Measurements from ENCODE around the gene KCNK7. TPM values are rescaled to one million over a fixed set of nuclear protein-coding genes. Genes with fewer than 3 reads are reported as not detected.
A peak's percentile ranks its signal among the peaks of the same experiment; 100 is the strongest.

KCNK7 gene
- total RNA-seq = not detected

GRCh38 chr11:65595543-65596281 is at the start of gene KCNK7:
Gene KCNK7, minus strand, starts transcription at chr11:65595800. Its CDS starts 28 bp downstream, at chr11:65595772.
- intact Hi-C loops (cut with DNase I) = no loop called here
- no peak for DNase-seq (ENCODE audit: low spot score in 2 of 2)
- no peaks in the 10 kb centered on the region for H3K9me3 ChIP-seq
- H3K4me3 ChIP-seq = no peak within 1 kb of the TSS
- H3K36me3 ChIP-seq = peaks cover 49 to 58% of the 10 kb centered on the region in 2 donors
- peak within 1 kb of the TSS in 1 of 2 donors; percentile 14 for H3K27ac ChIP-seq
- H3K4me1 ChIP-seq = no peaks in the 10 kb centered on the region
- H3K27me3 ChIP-seq = no peaks in the 10 kb centered on the region
- TF ChIP-seq, protein P1, sequence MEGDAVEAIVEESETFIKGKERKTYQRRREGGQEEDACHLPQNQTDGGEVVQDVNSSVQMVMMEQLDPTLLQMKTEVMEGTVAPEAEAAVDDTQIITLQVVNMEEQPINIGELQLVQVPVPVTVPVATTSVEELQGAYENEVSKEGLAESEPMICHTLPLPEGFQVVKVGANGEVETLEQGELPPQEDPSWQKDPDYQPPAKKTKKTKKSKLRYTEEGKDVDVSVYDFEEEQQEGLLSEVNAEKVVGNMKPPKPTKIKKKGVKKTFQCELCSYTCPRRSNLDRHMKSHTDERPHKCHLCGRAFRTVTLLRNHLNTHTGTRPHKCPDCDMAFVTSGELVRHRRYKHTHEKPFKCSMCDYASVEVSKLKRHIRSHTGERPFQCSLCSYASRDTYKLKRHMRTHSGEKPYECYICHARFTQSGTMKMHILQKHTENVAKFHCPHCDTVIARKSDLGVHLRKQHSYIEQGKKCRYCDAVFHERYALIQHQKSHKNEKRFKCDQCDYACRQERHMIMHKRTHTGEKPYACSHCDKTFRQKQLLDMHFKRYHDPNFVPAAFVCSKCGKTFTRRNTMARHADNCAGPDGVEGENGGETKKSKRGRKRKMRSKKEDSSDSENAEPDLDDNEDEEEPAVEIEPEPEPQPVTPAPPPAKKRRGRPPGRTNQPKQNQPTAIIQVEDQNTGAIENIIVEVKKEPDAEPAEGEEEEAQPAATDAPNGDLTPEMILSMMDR (IDR thresholded peaks at IDR 0.05) = no peak

- intact Hi-C loops (cut with DNase I) = no loop called here
- no peak for DNase-seq (ENCODE audit: low spot score in 2 of 2)
- Histone ChIP-seq H3K27me3 (no peaks in the 10 kb centered on the region), H3K36me3 (peaks cover 8 to 33% of the 10 kb centered on the region in 2 donors), H3K4me1 (no peaks in the 10 kb centered on the region), H3K4me3 (no peak overlapping the region), H3K9me3 (no peaks in the 10 kb centered on the region), H3K27ac (no peak overlapping the region)
- TF ChIP-seq, protein P1 (IDR thresholded peaks at IDR 0.05) = no peak
Observed at GRCh38 chr11:65644837-65645236, 49.2 kb upstream of the KCNK7 start.

GRCh38 chr11:65643971-65644370 is 48.4 kb upstream of the KCNK7 start:
- no peak overlapping the region for H3K27ac ChIP-seq
- peaks cover under 1 to 24% of the 10 kb centered on the region in 2 donors for H3K36me3 ChIP-seq
- H3K4me3 ChIP-seq = no peak overlapping the region
- H3K9me3 ChIP-seq = no peaks in the 10 kb centered on the region
- intact Hi-C loops (cut with DNase I) = no loop called here
- DNase-seq (ENCODE audit: low spot score in 2 of 2) = no peak
- H3K4me1 ChIP-seq = peaks cover 0 to 2% of the 10 kb centered on the region in 2 donors
- TF ChIP-seq, protein P1 (IDR thresholded peaks at IDR 0.05) = no peak
- H3K27me3 ChIP-seq = no peaks in the 10 kb centered on the region

GRCh38 chr11:65642014-65642671 is 46.5 kb upstream of the KCNK7 start:
- Histone ChIP-seq H3K36me3 (peaks cover 0 to 23% of the 10 kb centered on the region in 2 donors), H3K27me3 (no peaks in the 10 kb centered on the region), H3K27ac (peak overlapping the region in 1 of 2 donors; percentile 12), H3K9me3 (no peaks in the 10 kb centered on the region), H3K4me1 (peaks cover 2 to 8% of the 10 kb centered on the region in 2 donors), H3K4me3 (no peak overlapping the region)
- intact Hi-C loops (cut with DNase I) = no loop called here
- DNase-seq (ENCODE audit: low spot score in 2 of 2) = no peak
- TF ChIP-seq, protein P1 (IDR thresholded peaks at IDR 0.05) = no peak

DNA sequence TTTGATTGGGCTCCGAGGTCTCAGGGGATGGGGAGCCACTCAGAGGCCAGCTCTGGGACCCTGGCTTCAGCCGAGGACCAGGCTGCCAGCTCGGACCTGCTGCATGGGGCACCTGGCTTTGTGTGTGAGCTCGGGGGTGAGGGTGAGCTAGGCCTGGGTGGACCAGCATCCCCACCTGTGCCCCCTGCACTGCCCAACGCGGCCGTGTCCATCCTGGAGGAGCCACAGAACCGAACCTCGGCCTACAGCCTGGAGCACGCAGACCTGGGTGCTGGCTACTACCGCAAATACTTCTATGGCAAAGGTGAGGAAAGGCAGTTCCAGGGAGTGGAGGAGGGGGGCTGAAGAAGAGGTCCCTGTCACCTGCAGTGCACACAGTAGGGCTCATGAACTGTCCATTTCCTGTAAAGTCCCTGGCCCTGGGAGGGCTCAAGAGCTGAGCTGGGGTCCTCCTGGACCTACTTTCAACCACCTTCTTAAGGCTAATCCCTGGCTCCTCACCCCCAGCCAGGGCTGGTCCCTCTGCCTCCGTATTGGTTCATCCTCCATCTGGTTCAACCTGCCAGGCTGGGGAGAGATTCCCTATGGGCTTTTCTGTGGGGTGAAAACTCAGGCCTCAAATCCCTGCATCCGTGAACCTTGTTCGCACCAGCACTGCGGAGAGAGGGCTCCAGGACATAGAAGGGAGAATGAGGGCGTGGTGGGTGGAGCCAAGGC is 45.9 kb upstream of the KCNK7 start:
- Histone ChIP-seq H3K4me1 (peaks cover 2 to 10% of the 10 kb centered on the region in 2 donors), H3K27me3 (no peaks in the 10 kb centered on the region), H3K36me3 (peaks cover 3 to 28% of the 10 kb centered on the region in 2 donors), H3K27ac (peak overlapping the region in 1 of 2 donors; percentile 68), H3K4me3 (peak overlapping the region in 1 of 2 donors; percentile 46), H3K9me3 (no peaks in the 10 kb centered on the region)
- no peak for DNase-seq (ENCODE audit: low spot score in 2 of 2)
- intact Hi-C loops (cut with DNase I) = no loop called here
- TF ChIP-seq, protein P1 (IDR thresholded peaks at IDR 0.05) = no peak
